OCI-LY3 (cell line): ENCODE data around the gene PDPN.

Experiments used
- CTCF ChIP-seq: fragments of 200-600, 300-600 bp; sonication (generic); IDR thresholded peaks from 2 replicates; pipeline ENCODE4 v1.5.1; 2014; ENCODE audit warnings: antibody characterized with exemption, low read length, low read depth
- EZH2phosphoT487 ChIP-seq: fragments of 200-600 bp; shearing (Covaris generic); IDR thresholded peaks from 2 replicates; pipeline ENCODE4 v1.6.1; 2018; ENCODE audit warnings: antibody characterized with exemption, mixed run types, low read depth

GRCh38 chr1:13604721-13605120 lies 21.1 kb downstream of the PDPN start:
- no peak for TF ChIP-seq EZH2phosphoT487
- TF ChIP-seq CTCF = no peak
